Fibroblast of lung (primary cell): ENCODE results near the gene PRAMEF11.
"Not testable (repeated sequence)": the region's sequence is repeated elsewhere in the genome, so short reads cannot be mapped to it uniquely, and the experiment has no call there.

Experiments
- EZH2 ChIP-seq: IDR thresholded peaks from 2 replicates; pipeline ENCODE4 v1.5.1; 2012; ENCODE audit warnings: low read length, control low read depth, mild to moderate bottlenecking; ENCODE audit errors: missing control alignments
- TF ChIP-seq, protein P1 (sequence below), 2 donors: IDR thresholded peaks in 1 of 2; conservative IDR thresholded peaks in 1 of 2; 1 replicate in 1 of 2; 2 replicates in 1 of 2; pipeline ENCODE4 v1.5.1; 2011 to 2012; ENCODE audit warnings: low read length in 2 of 2, control low read depth in 1 of 2, inconsistent platforms in 1 of 2, low read depth in 1 of 2, mild to moderate bottlenecking in 1 of 2

DNA sequence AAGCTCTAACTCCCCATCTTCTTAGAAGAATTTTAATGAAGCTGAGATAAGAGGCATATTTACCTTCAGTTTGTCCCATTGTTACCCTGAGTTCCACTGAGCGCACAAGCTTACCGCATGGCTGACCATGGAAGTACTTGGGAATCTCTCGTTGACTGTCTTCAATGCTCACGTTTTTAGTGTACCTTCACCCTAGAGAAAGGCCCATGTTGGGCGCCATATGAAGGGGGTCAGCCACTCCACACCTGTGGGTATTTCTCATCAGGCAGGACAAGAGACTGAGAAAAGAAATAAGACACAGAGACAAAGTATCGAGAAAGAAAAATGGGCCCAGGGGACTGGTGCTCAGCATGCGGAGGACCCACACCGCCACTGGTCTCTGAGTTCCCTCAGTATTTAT is 46.5 kb downstream of the PRAMEF11 start:
- TF ChIP-seq, protein P1, sequence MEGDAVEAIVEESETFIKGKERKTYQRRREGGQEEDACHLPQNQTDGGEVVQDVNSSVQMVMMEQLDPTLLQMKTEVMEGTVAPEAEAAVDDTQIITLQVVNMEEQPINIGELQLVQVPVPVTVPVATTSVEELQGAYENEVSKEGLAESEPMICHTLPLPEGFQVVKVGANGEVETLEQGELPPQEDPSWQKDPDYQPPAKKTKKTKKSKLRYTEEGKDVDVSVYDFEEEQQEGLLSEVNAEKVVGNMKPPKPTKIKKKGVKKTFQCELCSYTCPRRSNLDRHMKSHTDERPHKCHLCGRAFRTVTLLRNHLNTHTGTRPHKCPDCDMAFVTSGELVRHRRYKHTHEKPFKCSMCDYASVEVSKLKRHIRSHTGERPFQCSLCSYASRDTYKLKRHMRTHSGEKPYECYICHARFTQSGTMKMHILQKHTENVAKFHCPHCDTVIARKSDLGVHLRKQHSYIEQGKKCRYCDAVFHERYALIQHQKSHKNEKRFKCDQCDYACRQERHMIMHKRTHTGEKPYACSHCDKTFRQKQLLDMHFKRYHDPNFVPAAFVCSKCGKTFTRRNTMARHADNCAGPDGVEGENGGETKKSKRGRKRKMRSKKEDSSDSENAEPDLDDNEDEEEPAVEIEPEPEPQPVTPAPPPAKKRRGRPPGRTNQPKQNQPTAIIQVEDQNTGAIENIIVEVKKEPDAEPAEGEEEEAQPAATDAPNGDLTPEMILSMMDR (conservative IDR thresholded peaks at IDR 0.05 in 1 of 2, IDR thresholded peaks at IDR 0.05 in 1 of 2; ENCODE audit: low read depth in 1 of 2, low read length in 2 of 2) = not testable (repeated sequence)
- TF ChIP-seq EZH2 = not testable (repeated sequence)
